Lung (tissue), 12 donors: Measurements from ENCODE around the gene PODXL2. TPM values are rescaled to one million over a fixed set of nuclear protein-coding genes. Genes with fewer than 3 reads are reported as not detected.

Experiments
- ATAC-seq: fragments of 200-7000 bp; cut with Tn5 transposase; one replicate; pipeline ENCODE4 v1.9.1; 2020; ENCODE audit warnings: moderate number of reproducible peaks; ENCODE audit not compliant: insufficient read depth, low FRiP score
- DNase-seq, 3 donors: peaks; one replicate each; pipeline ENCODE4 v3.0.0-alpha.2; 2013 to 2017
- H3K27ac ChIP-seq, 2 donors: one replicate each; pipeline ENCODE4 v1.5.1; 2013; ENCODE audit warnings: mild to moderate bottlenecking in 2 of 2, moderate library complexity in 2 of 2, control low read depth in 1 of 2, inconsistent platforms in 1 of 2, low read depth in 1 of 2, low read length in 1 of 2
- H3K27me3 ChIP-seq, 3 donors: one replicate each; pipeline ENCODE4 v1.5.1; 2013; ENCODE audit warnings: low read length in 2 of 3; ENCODE audit not compliant: control insufficient read depth in 3 of 3, insufficient read depth in 3 of 3
- H3K36me3 ChIP-seq, 4 donors: one replicate each; pipeline ENCODE4 v1.5.1; 2013; ENCODE audit warnings: low read length in 4 of 4, mild to moderate bottlenecking in 1 of 4, moderate library complexity in 1 of 4; ENCODE audit not compliant: control insufficient read depth in 4 of 4, insufficient read depth in 4 of 4
- H3K4me1 ChIP-seq, 5 donors: one replicate each; pipeline ENCODE4 v1.5.1; 2013; ENCODE audit warnings: low read length in 5 of 5, mild to moderate bottlenecking in 2 of 5, moderate library complexity in 1 of 5; ENCODE audit not compliant: control insufficient read depth in 5 of 5, insufficient read depth in 5 of 5
- H3K4me3 ChIP-seq: one replicate; pipeline ENCODE4 v1.5.1; 2013; ENCODE audit warnings: mild to moderate bottlenecking, control low read depth, moderate library complexity
- H3K9ac ChIP-seq, 2 donors: one replicate each; pipeline ENCODE4 v1.5.1; 2013; ENCODE audit warnings: low read length in 2 of 2, control low read depth in 1 of 2; ENCODE audit not compliant: insufficient read depth in 1 of 2
- H3K9me3 ChIP-seq, 4 donors: one replicate each; pipeline ENCODE4 v1.5.1; 2013; ENCODE audit warnings: low read length in 3 of 4, mild to moderate bottlenecking in 1 of 4, moderate library complexity in 1 of 4; ENCODE audit not compliant: control insufficient read depth in 4 of 4, insufficient read depth in 3 of 4
- WGBS, 2 donors: extraction: QIAGEN DNeasy Blood & Tissue Kit; methylation state at CpG; one replicate each; pipeline ENCODE4 v1.1.7; 2013; 5-methylcytosine and 5-hydroxymethylcytosine counted together
- polyA plus RNA-seq, 2 donors: library from polyadenylated mRNA; stranded (reverse); fragments of 200-250 nt; gene quantifications; one replicate each; pipeline ENCODE4 v1.2.1, GENCODE V29; 2013
- total RNA-seq, 2 donors: library from RNA; depleted of rRNA in 1 of 2; stranded (reverse); fragments of >200 nt in 1 of 2; gene quantifications; one replicate each; pipeline ENCODE4 v1.2.1, GENCODE V29; 2014 to 2021
- TF ChIP-seq, protein P1 (sequence below): IDR thresholded peaks from 2 replicates; pipeline ENCODE4 v1.5.1; 2012; ENCODE audit warnings: mild to moderate bottlenecking; ENCODE audit errors: control extremely low read depth, extremely low read depth
- donor health status: control.
- donor health status: control.
- donor health status: Bipolar disorder and iron deficiency.
- donor health status: healthy.
- donor health status: DM: yes; HTN: yes; CAD: no.

PODXL2 gene
- total and polyA plus RNA-seq, 4 donors: 3.1 to 7.3 (median 4.6) TPM

GRCh38 chr3:127712881-127713771 lies 84.1 kb downstream of the PODXL2 start:
- Histone ChIP-seq H3K27me3 (no peaks in the 10 kb centered on the region), H3K9ac (no peak overlapping the region), H3K4me1 (peaks cover 4 to 48% (median 16%) of the 10 kb centered on the region in 5 donors), H3K27ac (peak overlapping the region; percentile 50 to 54), H3K9me3 (no peaks in the 10 kb centered on the region), H3K4me3 (no peak overlapping the region), H3K36me3 (no peaks in the 10 kb centered on the region)
- DNase-seq (no peak), ATAC-seq (no peak)
- TF ChIP-seq, protein P1, sequence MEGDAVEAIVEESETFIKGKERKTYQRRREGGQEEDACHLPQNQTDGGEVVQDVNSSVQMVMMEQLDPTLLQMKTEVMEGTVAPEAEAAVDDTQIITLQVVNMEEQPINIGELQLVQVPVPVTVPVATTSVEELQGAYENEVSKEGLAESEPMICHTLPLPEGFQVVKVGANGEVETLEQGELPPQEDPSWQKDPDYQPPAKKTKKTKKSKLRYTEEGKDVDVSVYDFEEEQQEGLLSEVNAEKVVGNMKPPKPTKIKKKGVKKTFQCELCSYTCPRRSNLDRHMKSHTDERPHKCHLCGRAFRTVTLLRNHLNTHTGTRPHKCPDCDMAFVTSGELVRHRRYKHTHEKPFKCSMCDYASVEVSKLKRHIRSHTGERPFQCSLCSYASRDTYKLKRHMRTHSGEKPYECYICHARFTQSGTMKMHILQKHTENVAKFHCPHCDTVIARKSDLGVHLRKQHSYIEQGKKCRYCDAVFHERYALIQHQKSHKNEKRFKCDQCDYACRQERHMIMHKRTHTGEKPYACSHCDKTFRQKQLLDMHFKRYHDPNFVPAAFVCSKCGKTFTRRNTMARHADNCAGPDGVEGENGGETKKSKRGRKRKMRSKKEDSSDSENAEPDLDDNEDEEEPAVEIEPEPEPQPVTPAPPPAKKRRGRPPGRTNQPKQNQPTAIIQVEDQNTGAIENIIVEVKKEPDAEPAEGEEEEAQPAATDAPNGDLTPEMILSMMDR: no peak
- 83 to 84% methylated on average over 9 of the region's 9 CpGs for WGBS, 2 donors

GRCh38 chr3:127714125-127714571 lies 85.2 kb downstream of the PODXL2 start:
- peak overlapping the region; percentile 3 to 26 for H3K27ac ChIP-seq
- TF ChIP-seq, protein P1: no peak
- peak in 2 of 3 donors; percentile 42 to 62 for DNase-seq

GRCh38 chr3:127714866-127715265 lies 85.9 kb downstream of the PODXL2 start:
- Histone ChIP-seq H3K27ac (peak overlapping the region in 1 of 2 donors; percentile 26), H3K27me3 (no peaks in the 10 kb centered on the region), H3K36me3 (peaks cover 0 to 3% (median 0%) of the 10 kb centered on the region in 4 donors), H3K4me1 (peaks cover 4 to 45% (median 12%) of the 10 kb centered on the region in 5 donors), H3K4me3 (no peak overlapping the region), H3K9ac (no peak overlapping the region), H3K9me3 (no peaks in the 10 kb centered on the region)
- no peak for ATAC-seq
- TF ChIP-seq, protein P1: no peak
- 96 to 99% methylated on average over 5 of the region's 5 CpGs for WGBS, 2 donors
- no peak for DNase-seq

More at GRCh38 chr3:127714125-127714571, 85.2 kb downstream of the PODXL2 start:
- Histone ChIP-seq H3K9me3 (no peaks in the 10 kb centered on the region), H3K4me1 (peaks cover 4 to 45% (median 12%) of the 10 kb centered on the region in 5 donors), H3K36me3 (no peaks in the 10 kb centered on the region), H3K4me3 (no peak overlapping the region), H3K27me3 (no peaks in the 10 kb centered on the region), H3K9ac (no peak overlapping the region)
- 53 to 73% methylated on average over 10 of the region's 10 CpGs for WGBS, 2 donors
- no peak for ATAC-seq
